Heart left ventricle (tissue), 16 donors: ENCODE data around the gene MAGI1. TPM values are rescaled to one million over a fixed set of nuclear protein-coding genes. Genes with fewer than 3 reads are reported as not detected.

Source experiments
- ATAC-seq, 4 donors: fragments of 200-7000 bp; cut with Tn5 transposase; one replicate each; pipeline ENCODE4 v1.9.1; 2020 to 2022; ENCODE audit warnings: moderate library complexity in 4 of 4, mild to moderate bottlenecking in 3 of 4, moderate number of reproducible peaks in 1 of 4
- DNase-seq, 5 donors: peaks; one replicate each; pipeline ENCODE4 v3.0.0-alpha.2; 2020
- H3K27ac ChIP-seq, 12 donors: fragments of 200-600 bp; sonication (generic) in 4 of 12; one replicate each; pipeline versions ENCODE4 v1.5.0 to v1.8.0; 2016 to 2022; ENCODE audit warnings: mild to moderate bottlenecking in 2 of 12
- H3K27me3 ChIP-seq, 9 donors: fragments of 200-600 bp; sonication (generic) in 2 of 9; one replicate each; pipeline versions ENCODE4 v1.5.1 to v1.8.0; 2016 to 2022; ENCODE audit warnings: mild to moderate bottlenecking in 3 of 9
- H3K36me3 ChIP-seq, 9 donors: fragments of 200-600 bp; sonication (generic) in 2 of 9; one replicate each; pipeline versions ENCODE4 v1.5.0 to v1.8.0; 2018 to 2022; ENCODE audit warnings: mild to moderate bottlenecking in 2 of 9
- H3K4me1 ChIP-seq, 12 donors: fragments of 200-600 bp; sonication (generic) in 4 of 12; one replicate each; pipeline versions ENCODE4 v1.5.0 to v1.8.0; 2016 to 2022; ENCODE audit warnings: mild to moderate bottlenecking in 3 of 12
- H3K4me3 ChIP-seq, 12 donors: fragments of 200-600 bp; sonication (generic) in 4 of 12; one replicate each; pipeline versions ENCODE4 v1.5.0 to v1.8.0; 2017 to 2022; ENCODE audit warnings: mild to moderate bottlenecking in 9 of 12, moderate library complexity in 4 of 12
- H3K9me3 ChIP-seq, 12 donors: fragments of 200-600 bp; sonication (generic) in 4 of 12; one replicate each; pipeline versions ENCODE4 v1.5.0 to v1.8.0; 2016 to 2022; ENCODE audit warnings: mild to moderate bottlenecking in 1 of 12
- CTCF ChIP-seq, 12 donors: fragments of 200-600 bp; sonication (generic) in 4 of 12; IDR thresholded peaks; one replicate each; pipeline versions ENCODE4 v1.5.0 to v1.8.0; 2018 to 2022; ENCODE audit warnings: antibody characterized with exemption in 12 of 12, mild to moderate bottlenecking in 5 of 12
- POLR2A ChIP-seq, 2 donors: fragments of 450-650 bp; IDR thresholded peaks; one replicate each; pipeline ENCODE4 v1.6.1; 2017; ENCODE audit warnings: antibody characterized with exemption in 2 of 2, mild to moderate bottlenecking in 2 of 2, moderate library complexity in 2 of 2
- WGBS, 4 donors: extraction: QIAGEN DNeasy Blood & Tissue Kit in 2 of 4; methylation state at CpG; one replicate each; pipeline versions ENCODE4 v1.1.5 to v1.1.7; 2013 to 2018; 5-methylcytosine and 5-hydroxymethylcytosine counted together
- intact Hi-C, 10 donors: fragments of 100-400 bp; cut with DNase I; formaldehyde crosslinking; loops; one replicate each; pipeline versions ENCODE4 v1.11.1 to v1.14.2; 2022
- polyA plus RNA-seq, 2 donors: library from polyadenylated mRNA; stranded (reverse); fragments of 200-250 nt; gene quantifications; one replicate each; pipeline ENCODE4 v1.2.3, GENCODE V29; 2013
- total RNA-seq, 9 donors: library from RNA; depleted of rRNA in 2 of 9; stranded (reverse); fragments of >200 nt in 2 of 9; fragmentation: NEBNext Ultra II Directional in 3 of 9; extraction: Animal tissue kit (Norgen Biotek cat#: 25700) in 3 of 9; gene quantifications; one replicate each; pipeline versions ENCODE4 v1.1.0 to v1.2.4, GENCODE V29; 2016 to 2023
- donor health status: ischemic (EF 13 %, LVEDD 7.1; RV severe dilation, severe dysfunction).
- donor health status: healthy with polysubstance abuse.
- donor health status: DM: no; HTN: yes; CAD: no.
- donor health status: DM: no; HTN: no; CAD: no.
- donor health status: ischemic (EF 25% LVEDD 6.9; RV normal size, moderate dysfunction).
- donor health status: ischemic (EF 25% LVEDD 5.7; RV mildly dilated, moderate dysfunction).
- donor health status: healthy.
- donor health status: DM: yes; HTN: yes; CAD: no.
- donor health status: ischemic (EF 35%, LVEDD 5.7; RV mildly dilated, moderate dysfunction).
- donor health status: nonischemic (EF 11% LVEDD 7.7; RV severe dilation, severe dysfunction).
- donor health status: DM: yes; HTN: yes; CAD: no.
- donor health status: PGD.
- donor health status: ischemic (EF 29% LVEDD 5.4; RV normal size, mild dysfunction).
- donor health status: nonischemic (EF 23%, LVEDD 6.1; RV moderate dilation, normal function).

The MAGI1 gene
- total and polyA plus RNA-seq, 11 donors, result 18.5 to 52.1 (median 31.4) TPM

GRCh38 chr3:65607101-65607500, 431.6 kb downstream of the MAGI1 start:
- Histone ChIP-seq H3K27ac (no peak overlapping the region), H3K4me1 (peaks cover 0 to 25% (median 14%) of the 10 kb centered on the region in 12 donors), H3K4me3 (no peak overlapping the region), H3K9me3 (no peaks in the 10 kb centered on the region), H3K27me3 (no peaks in the 10 kb centered on the region), H3K36me3 (no peaks in the 10 kb centered on the region)
- intact Hi-C loops, result no loop called here
- DNase-seq (no peak), ATAC-seq (no peak)
- no peak for TF ChIP-seq CTCF (IDR thresholded peaks at IDR 0.05)

GRCh38 chr3:65605876-65606432, 432.8 kb downstream of the MAGI1 start:
- Histone ChIP-seq H3K36me3 (no peaks in the 10 kb centered on the region), H3K4me3 (no peak overlapping the region), H3K9me3 (no peaks in the 10 kb centered on the region), H3K27me3 (no peaks in the 10 kb centered on the region), H3K4me1 (peaks cover 0 to 25% (median 16%) of the 10 kb centered on the region in 12 donors), H3K27ac (no peak overlapping the region)
- ATAC-seq (peak in 1 of 4 donors; percentile 49), DNase-seq (no peak)
- intact Hi-C loops, result no loop called here
- WGBS, 4 donors, result 88 to 95% (median 92%) methylated on average over 5 of the region's 5 CpGs
- no peak for TF ChIP-seq POLR2A (IDR thresholded peaks at IDR 0.05)
- TF ChIP-seq CTCF (IDR thresholded peaks at IDR 0.05), result no peak

- WGBS, 4 donors, result 70 to 76% (median 73%) methylated on average over 3 of the region's 3 CpGs
- no peak overlapping the region for H3K27ac ChIP-seq
- H3K27me3 ChIP-seq, result no peaks in the 10 kb centered on the region
- intact Hi-C loops, result no loop called here
- no peaks in the 10 kb centered on the region for H3K36me3 ChIP-seq
- ATAC-seq, result no peak
- H3K9me3 ChIP-seq, result no peaks in the 10 kb centered on the region
- peaks cover 0 to 25% (median 16%) of the 10 kb centered on the region in 12 donors for H3K4me1 ChIP-seq
- H3K4me3 ChIP-seq, result no peak overlapping the region
- TF ChIP-seq POLR2A (IDR thresholded peaks at IDR 0.05) (no peak), CTCF (IDR thresholded peaks at IDR 0.05) (no peak)
- DNase-seq, result no peak
Measured at GRCh38 chr3:65604863-65605526, 433.7 kb downstream of the MAGI1 start.

GRCh38 chr3:65603631-65604030, 435.1 kb downstream of the MAGI1 start:
- no peak for ATAC-seq
- Histone ChIP-seq H3K27ac (no peak overlapping the region), H3K9me3 (no peaks in the 10 kb centered on the region), H3K4me1 (peaks cover 0 to 25% (median 16%) of the 10 kb centered on the region in 12 donors), H3K27me3 (no peaks in the 10 kb centered on the region), H3K4me3 (no peak overlapping the region), H3K36me3 (no peaks in the 10 kb centered on the region)
- no peak for TF ChIP-seq CTCF (IDR thresholded peaks at IDR 0.05)
- TF ChIP-seq POLR2A (IDR thresholded peaks at IDR 0.05), result no peak
- DNase-seq, result no peak
- 93 to 99% (median 96%) methylated on average over 4 of the region's 4 CpGs for WGBS, 4 donors
- intact Hi-C loops, result no loop called here
